GM19351 (cell line): ENCODE measurements around the gene DNAI2.
A peak's percentile ranks its signal among the peaks of the same experiment; 100 is the strongest.
"Not testable (repeated sequence)": the region's sequence is repeated elsewhere in the genome, so short reads cannot be mapped to it uniquely, and the experiment has no call there.

Experiments
- ATAC-seq: cut with Tn5 transposase; IDR thresholded peaks from one replicate; pipeline ENCODE4 v1.9.1; 2021; ENCODE audit warnings: mild to moderate bottlenecking, moderate library complexity; ENCODE audit not compliant: unreplicated experiment

Gene DNAI2

GRCh38 chr17:74272731-74273201 is 1.3 kb upstream of the DNAI2 start:
- no peak for ATAC-seq

DNA sequence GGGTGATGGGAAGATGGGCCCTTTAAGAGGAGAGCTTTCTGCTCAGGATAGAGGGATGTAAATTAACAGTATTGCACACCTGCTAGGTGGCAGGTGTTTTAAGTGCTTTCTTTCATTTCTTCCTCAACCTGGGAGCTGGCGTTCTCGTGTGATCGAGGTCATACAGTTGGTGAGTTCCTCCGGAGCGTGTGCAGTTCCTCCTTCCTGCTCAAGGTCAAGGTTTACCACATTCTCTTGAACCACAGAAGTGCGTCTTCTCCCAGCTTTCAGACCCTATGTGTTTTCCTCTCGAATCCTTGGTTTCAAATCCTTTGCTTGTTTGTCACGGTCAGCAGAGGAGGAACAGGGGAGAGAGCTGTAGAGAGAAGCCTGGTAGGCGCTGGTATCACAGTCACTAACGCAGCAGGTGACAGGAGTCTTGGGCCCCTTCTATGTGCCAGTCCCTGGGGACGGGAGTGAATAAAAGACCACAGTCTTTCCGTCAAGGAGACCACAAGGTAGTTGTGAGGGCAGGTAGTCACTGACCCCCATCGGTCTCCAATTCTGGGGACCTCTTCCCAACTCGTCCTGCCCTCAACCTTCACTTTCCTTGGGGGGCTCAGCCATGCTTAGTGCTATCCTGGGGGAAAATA is 791 bp downstream of the DNAI2 start:
- ATAC-seq, result no peak

- ATAC-seq, result no peak
Measured at GRCh38 chr17:74276051-74276476, 2.0 kb downstream of the DNAI2 start.

- ATAC-seq, result no peak
Measured at GRCh38 chr17:74276541-74277009, 2.5 kb downstream of the DNAI2 start.

DNA sequence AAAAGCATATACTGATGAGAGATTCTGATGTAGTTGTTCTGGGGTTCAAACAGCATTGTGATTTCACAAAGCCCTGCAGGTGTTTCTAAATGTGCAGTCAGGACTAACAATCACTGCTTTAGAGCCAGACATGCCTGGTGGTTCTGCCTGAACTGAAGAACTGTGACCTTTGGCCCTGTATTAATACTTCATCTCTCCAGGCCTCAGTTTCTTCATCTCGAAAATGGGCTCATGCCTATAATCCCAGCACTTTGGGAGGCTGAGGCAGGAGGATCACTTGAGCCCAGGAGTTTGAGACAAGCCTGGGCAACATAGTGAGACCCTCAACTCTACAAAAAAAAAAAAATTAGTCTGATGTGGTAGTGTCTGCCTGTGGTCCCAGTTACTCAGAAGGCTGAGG is 3.9 kb downstream of the DNAI2 start:
- no peak for ATAC-seq

GRCh38 chr17:74279617-74280016 is 5.6 kb downstream of the DNAI2 start:
- ATAC-seq, result not testable (repeated sequence)

GRCh38 chr17:74280093-74280513 is 6.1 kb downstream of the DNAI2 start:
- ATAC-seq, result peak; percentile 76

- ATAC-seq, result no peak
Measured at GRCh38 chr17:74281799-74282198, 7.8 kb downstream of the DNAI2 start.

GRCh38 chr17:74282274-74282586 is 8.2 kb downstream of the DNAI2 start:
- not testable (repeated sequence) for ATAC-seq

DNA sequence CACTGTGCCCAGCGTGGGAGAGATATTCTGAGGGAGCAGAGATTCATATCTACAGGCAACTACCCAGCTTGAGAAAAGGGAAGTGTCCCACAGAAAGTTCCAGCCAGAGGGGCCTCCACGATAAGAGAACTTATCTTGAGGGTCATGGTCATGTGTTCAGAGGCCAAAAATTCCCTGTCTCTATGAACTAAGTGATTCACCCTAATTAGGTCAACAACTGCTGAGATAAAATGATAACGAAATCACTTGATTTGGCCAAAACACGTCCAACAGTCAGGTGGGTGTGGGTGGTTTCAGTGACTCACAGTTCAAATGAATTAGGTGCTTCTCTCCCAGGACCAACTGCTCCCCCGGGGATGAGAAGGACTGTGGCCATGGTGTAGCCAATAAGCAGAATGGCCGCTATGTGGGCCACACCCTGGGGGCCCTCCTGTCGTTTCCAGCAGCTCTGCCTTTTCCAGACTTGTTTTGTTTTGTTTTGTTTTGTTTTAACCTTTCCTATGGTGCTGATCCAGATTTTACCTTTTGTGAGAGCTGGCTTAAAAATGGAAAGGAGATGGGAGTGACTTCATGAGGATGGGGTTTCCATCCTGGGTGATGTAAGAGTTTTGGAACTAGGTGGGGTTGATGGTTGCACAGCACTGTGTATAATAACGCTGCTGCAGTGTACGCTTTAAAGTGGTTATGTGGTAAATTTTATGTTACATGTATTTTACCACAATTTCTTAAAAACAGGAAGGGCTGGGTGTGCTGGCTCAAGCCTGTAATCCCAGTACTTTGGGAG is 8.7 kb downstream of the DNAI2 start:
- ATAC-seq, result no peak

- ATAC-seq, result no peak
Measured at GRCh38 chr17:74283371-74283673, 9.3 kb downstream of the DNAI2 start.

- ATAC-seq, result no peak
Measured at GRCh38 chr17:74287031-74287602, 13.1 kb downstream of the DNAI2 start.

DNA sequence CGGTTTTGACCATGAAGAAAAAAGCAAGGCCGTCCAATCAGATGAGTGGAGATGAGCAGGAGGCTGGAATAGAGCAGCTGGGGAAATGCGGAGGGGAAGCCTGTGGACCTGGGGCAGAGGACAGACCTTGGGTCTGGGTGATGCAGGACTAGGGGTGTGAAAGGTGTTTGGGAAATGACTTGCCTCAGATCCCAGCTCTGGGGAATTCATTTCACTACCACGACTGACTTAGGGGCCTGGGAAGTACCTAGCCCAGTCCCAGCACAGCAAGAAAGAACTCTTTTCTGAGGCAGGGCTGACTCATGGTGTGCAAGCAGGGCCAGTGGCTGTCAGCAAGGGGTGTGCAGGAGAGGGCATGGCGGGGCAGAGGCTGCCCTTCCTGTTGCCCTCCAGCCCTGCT is 14.8 kb downstream of the DNAI2 start:
- no peak for ATAC-seq

DNA sequence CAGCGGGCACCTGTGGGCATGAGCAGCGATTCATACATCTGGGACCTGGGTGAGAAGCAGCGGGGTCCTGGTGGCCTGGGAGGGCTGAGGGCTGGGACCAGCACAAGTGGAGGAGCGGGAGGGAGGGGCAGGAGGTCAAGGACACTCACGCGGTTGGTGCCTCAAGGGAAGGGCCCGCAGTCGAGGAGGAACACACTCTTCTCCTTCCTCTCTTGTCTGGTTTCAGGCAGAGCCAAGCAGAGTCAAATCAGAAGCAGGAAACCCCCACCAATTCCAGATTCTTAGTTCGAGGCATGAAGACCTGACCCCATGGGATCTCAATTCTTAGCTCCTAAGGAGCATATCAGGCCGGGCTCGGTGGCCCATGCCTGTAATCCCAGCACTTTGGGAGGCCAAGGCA is 15.7 kb downstream of the DNAI2 start:
- ATAC-seq, result no peak

DNA sequence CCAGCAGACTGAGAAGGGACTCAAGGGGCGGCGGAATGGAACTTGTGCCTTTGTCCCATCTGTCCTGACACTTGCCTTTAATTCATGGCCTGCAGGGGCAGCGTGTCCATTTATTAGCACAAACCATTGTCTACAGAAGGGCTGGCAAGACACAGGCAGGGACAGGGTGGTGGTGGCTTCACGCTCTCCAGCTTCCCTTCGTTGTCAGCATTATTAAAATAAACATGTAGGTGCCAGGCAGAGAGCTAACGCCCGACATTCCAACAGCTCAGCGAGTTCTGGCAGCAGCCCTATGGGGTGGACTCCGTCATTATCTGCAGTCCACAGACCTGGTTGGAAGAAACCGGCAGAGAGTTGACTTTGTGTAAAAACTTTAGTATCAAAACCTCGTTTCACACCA is 16.3 kb downstream of the DNAI2 start:
- ATAC-seq, result no peak

DNA sequence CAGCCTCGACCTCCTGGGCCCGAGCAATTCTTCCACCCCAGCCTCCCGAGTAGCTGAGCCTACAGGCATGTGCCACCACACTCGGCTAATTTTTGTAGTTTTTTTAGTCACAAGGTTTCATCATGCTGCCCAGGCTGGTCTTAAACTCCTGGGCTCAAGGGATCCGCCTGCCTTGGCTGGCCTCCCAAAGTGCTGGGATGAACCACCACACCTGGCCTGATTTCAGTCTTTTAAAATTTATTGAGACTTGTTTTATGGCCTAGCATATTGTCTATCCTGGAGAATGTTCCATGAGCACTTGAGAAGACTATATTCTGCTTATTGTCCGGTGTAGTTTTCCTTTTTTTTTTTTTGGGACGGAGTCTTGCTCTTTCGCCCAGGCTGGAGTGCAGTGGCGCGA is 18.5 kb downstream of the DNAI2 start:
- no peak for ATAC-seq

GRCh38 chr17:74295625-74296547 is 21.9 kb downstream of the DNAI2 start:
- ATAC-seq, result no peak

GRCh38 chr17:74296548-74296936 is 22.5 kb downstream of the DNAI2 start:
- no peak for ATAC-seq

- no peak for ATAC-seq
Measured at GRCh38 chr17:74297941-74298340, 23.9 kb downstream of the DNAI2 start.

GRCh38 chr17:74298778-74299177 is 24.7 kb downstream of the DNAI2 start:
- ATAC-seq, result no peak
